ENCODE measurements around the gene MAP7D1. TPM values are rescaled to one million over a fixed set of nuclear protein-coding genes. Genes with fewer than 3 reads are reported as not detected.
A peak's percentile ranks its signal among the peaks of the same experiment; 100 is the strongest.

The MAP7D1 gene
- total RNA-seq: 142 TPM

DNA sequence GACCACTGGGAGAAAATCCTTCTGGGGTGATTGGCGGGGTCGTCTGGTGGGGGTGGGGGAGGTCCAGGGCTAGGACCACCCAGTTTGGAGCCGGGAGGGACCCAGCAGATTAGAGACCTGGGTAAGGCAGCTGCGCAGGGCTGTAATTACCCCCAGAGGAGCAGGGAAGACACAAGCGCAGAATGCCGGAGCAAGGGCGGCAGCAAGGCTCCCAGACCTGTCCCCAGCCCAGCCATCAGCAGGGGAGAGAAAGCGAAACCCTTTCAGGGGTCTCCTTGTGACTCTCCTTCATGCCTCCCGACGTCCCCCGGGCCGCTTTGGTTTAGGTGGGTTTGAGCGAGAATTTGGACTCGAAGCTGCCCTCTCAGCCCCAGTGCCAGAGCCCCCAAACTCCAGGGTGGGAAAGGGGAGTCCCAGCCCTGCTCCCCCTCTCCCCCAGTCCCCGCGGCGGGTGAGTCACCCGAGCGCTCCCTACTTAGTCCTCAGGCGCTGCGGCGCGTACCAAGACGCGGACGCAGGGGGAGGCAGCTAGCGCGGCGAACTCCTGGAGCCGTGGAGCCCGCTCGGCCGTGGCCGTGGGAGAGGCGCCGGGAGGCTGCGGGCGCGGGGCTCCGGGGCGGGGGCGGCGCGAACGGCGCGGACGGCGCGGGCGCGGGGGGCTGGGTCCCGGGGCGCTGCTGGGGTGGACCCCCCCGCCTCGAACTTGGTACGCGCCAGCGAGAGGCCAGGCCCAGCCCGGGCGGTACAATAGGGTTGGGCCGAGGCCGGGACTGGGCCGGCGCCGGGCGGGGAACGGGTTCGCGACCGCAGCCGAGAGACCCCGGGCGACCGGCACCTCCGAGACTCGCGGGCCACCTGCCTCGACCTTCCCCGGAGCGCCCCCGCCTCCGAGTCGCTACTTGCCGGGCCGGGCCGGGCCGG is at the start of gene MAP7D1:
Gene MAP7D1 (plus strand): TSS at position 753 of the 921 bp plus-strand sequence. CDS start 258 bp downstream, outside the sequence.
- peaks cover 75% of the 10 kb centered on the region for H3K4me1 ChIP-seq (ENCODE audit: insufficient read depth, low read length)
- no peaks in the 10 kb centered on the region for H3K27me3 ChIP-seq (ENCODE audit: insufficient read depth, low read length)
- H3K4me3 ChIP-seq (ENCODE audit: low read length): peak within 1 kb of the TSS; percentile 82
- no peaks in the 10 kb centered on the region for H3K9me3 ChIP-seq (ENCODE audit: low read depth, low read length)

DNA sequence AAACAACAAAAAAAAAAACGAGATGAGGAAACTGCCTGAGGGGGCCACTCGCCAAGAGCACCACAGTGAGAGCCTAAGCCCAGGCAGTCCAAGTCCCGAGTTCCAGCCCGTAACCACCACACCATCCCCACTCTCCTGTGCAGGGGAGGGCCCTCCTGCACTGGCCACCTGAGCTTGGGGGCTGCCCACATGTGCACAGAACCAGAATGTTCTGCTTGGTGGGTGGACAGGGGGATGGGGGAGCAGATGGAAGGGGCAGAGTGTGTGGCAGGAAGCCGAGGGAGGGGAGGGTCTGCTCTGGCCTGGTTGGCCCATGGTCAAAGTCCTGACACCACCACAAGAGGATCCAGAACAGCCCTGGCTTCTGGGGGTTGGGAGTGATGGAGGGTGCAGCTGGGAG is 49.7 kb upstream of the MAP7D1 start:
- Histone ChIP-seq H3K4me3 (ENCODE audit: low read length) (no peak overlapping the region), H3K27me3 (ENCODE audit: insufficient read depth, low read length) (no peaks in the 10 kb centered on the region), H3K4me1 (ENCODE audit: insufficient read depth, low read length) (peaks cover 14% of the 10 kb centered on the region), H3K9me3 (ENCODE audit: low read depth, low read length) (no peaks in the 10 kb centered on the region)

- no peaks in the 10 kb centered on the region for H3K9me3 ChIP-seq (ENCODE audit: low read depth, low read length)
Observed at GRCh38 chr1:36107394-36107793, 48.6 kb upstream of the MAP7D1 start.

GRCh38 chr1:36108314-36108713 is 47.6 kb upstream of the MAP7D1 start:
- no peaks in the 10 kb centered on the region for H3K27me3 ChIP-seq (ENCODE audit: insufficient read depth, low read length)
- no peak overlapping the region for H3K4me3 ChIP-seq (ENCODE audit: low read length)
- H3K9me3 ChIP-seq (ENCODE audit: low read depth, low read length): no peaks in the 10 kb centered on the region
- peaks cover 14% of the 10 kb centered on the region for H3K4me1 ChIP-seq (ENCODE audit: insufficient read depth, low read length)

More at GRCh38 chr1:36107394-36107793, 48.6 kb upstream of the MAP7D1 start:
- no peaks in the 10 kb centered on the region for H3K27me3 ChIP-seq (ENCODE audit: insufficient read depth, low read length)
- no peak overlapping the region for H3K4me3 ChIP-seq (ENCODE audit: low read length)
- peaks cover 14% of the 10 kb centered on the region for H3K4me1 ChIP-seq (ENCODE audit: insufficient read depth, low read length)

- H3K4me1 ChIP-seq (ENCODE audit: insufficient read depth, low read length): peaks cover 14% of the 10 kb centered on the region
- no peaks in the 10 kb centered on the region for H3K27me3 ChIP-seq (ENCODE audit: insufficient read depth, low read length)
- no peaks in the 10 kb centered on the region for H3K9me3 ChIP-seq (ENCODE audit: low read depth, low read length)
- H3K4me3 ChIP-seq (ENCODE audit: low read length): no peak overlapping the region
Observed at GRCh38 chr1:36109041-36109679, 46.8 kb upstream of the MAP7D1 start.

GRCh38 chr1:36111151-36111550 is 44.8 kb upstream of the MAP7D1 start:
- Histone ChIP-seq H3K4me1 (ENCODE audit: insufficient read depth, low read length) (peaks cover 23% of the 10 kb centered on the region), H3K9me3 (ENCODE audit: low read depth, low read length) (no peaks in the 10 kb centered on the region), H3K27me3 (ENCODE audit: insufficient read depth, low read length) (no peaks in the 10 kb centered on the region), H3K4me3 (ENCODE audit: low read length) (no peak overlapping the region)

DNA sequence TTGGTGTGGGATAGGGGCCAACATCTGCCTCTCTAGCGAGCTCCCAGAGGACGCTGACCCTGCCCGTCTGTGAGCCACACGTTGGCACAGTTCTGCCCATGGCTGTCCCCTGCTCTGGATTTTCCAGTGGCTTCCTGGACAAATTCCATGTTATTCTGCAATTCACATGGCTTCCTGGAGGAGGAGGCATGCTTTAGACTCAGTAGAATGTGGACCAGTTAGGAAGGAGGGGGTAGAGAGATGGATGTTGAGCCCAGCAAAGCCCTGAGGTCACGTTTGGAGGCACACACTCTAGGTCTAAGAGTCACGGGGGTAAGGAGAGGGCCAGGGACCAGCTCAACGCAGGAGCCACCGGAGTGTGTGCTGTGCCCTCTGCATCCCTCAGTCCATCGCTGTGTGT is 43.1 kb upstream of the MAP7D1 start:
- Histone ChIP-seq H3K4me3 (ENCODE audit: low read length) (no peak overlapping the region), H3K4me1 (ENCODE audit: insufficient read depth, low read length) (peaks cover 30% of the 10 kb centered on the region), H3K9me3 (ENCODE audit: low read depth, low read length) (no peaks in the 10 kb centered on the region), H3K27me3 (ENCODE audit: insufficient read depth, low read length) (no peaks in the 10 kb centered on the region)

DNA sequence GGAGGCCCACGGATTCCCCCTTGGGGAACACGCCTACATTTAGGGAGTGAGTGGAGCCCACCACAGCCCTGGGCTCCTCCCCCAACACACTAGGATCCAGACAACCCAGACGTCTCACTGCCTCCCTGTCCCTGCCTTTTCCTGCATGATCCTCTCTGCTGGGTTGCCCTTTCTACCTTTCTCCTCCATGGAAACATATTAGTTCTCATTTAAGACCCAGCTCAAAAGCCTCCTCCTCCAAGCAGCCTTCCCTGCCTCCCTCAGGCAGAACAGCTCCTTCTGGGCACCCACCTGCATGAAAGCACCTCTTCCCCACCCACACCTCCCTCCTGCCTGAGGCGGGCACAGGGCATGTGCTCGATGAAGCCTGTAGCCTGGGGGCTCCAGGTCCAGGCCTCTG is 41.6 kb upstream of the MAP7D1 start:
- Histone ChIP-seq H3K27me3 (ENCODE audit: insufficient read depth, low read length) (no peaks in the 10 kb centered on the region), H3K9me3 (ENCODE audit: low read depth, low read length) (no peaks in the 10 kb centered on the region), H3K4me3 (ENCODE audit: low read length) (no peak overlapping the region), H3K4me1 (ENCODE audit: insufficient read depth, low read length) (peaks cover 27% of the 10 kb centered on the region)

DNA sequence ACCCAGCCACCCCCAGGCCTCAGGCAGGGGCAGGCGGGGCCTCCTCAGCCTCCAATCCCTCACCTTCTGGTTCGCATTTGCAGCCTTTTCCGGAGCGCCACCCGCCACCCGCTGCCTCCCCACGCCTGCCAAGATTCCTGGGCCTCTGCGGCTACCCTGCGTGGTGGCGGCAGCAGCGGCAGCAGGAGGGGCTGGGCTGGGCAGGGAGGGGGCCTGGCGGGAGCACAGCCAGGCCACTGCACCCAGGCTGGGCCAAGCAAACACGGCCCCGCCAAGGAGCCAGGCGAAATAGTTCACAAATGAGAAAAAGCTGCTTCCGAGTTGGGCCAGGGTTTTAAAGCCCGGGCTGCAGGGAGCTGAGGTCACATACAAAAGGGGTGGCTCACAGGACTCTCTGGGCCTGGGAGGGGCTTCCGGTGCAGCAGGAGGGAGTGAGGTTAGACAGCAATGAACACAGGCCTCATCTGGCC is 40.7 kb upstream of the MAP7D1 start:
- Histone ChIP-seq H3K4me3 (ENCODE audit: low read length) (no peak overlapping the region), H3K9me3 (ENCODE audit: low read depth, low read length) (no peaks in the 10 kb centered on the region), H3K4me1 (ENCODE audit: insufficient read depth, low read length) (peaks cover 32% of the 10 kb centered on the region), H3K27me3 (ENCODE audit: insufficient read depth, low read length) (no peaks in the 10 kb centered on the region)

DNA sequence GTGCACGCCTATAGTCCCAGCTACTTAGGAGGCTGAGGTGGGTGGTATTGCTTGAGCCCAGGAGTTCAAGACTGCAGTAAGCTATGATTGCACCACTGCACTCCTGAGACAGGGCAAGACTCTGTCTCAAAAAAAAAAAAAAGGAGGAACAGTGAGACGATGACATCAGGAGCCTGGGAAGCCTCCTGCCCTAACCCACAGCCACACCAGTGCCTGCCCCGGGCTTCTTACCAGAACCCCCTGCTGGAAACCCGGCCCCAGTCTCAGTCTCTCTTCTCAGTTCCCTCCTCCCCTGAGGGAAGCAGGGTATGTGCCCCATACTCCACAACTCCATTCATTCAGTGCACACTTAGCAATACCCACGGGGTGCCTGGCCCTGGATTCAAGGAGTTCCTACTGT is 40.0 kb upstream of the MAP7D1 start:
- H3K27me3 ChIP-seq (ENCODE audit: insufficient read depth, low read length): no peaks in the 10 kb centered on the region
- H3K4me3 ChIP-seq (ENCODE audit: low read length): no peak overlapping the region
- H3K9me3 ChIP-seq (ENCODE audit: low read depth, low read length): no peaks in the 10 kb centered on the region
- peaks cover 35% of the 10 kb centered on the region for H3K4me1 ChIP-seq (ENCODE audit: insufficient read depth, low read length)

GRCh38 chr1:36116901-36117300 is 39.1 kb upstream of the MAP7D1 start:
- no peak overlapping the region for H3K4me3 ChIP-seq (ENCODE audit: low read length)
- H3K9me3 ChIP-seq (ENCODE audit: low read depth, low read length): no peaks in the 10 kb centered on the region
- no peaks in the 10 kb centered on the region for H3K27me3 ChIP-seq (ENCODE audit: insufficient read depth, low read length)
- peaks cover 39% of the 10 kb centered on the region for H3K4me1 ChIP-seq (ENCODE audit: insufficient read depth, low read length)

GRCh38 chr1:36118447-36119204 is 37.3 kb upstream of the MAP7D1 start:
- Histone ChIP-seq H3K9me3 (ENCODE audit: low read depth, low read length) (no peaks in the 10 kb centered on the region), H3K4me1 (ENCODE audit: insufficient read depth, low read length) (peaks cover 56% of the 10 kb centered on the region), H3K4me3 (ENCODE audit: low read length) (no peak overlapping the region), H3K27me3 (ENCODE audit: insufficient read depth, low read length) (no peaks in the 10 kb centered on the region)

DNA sequence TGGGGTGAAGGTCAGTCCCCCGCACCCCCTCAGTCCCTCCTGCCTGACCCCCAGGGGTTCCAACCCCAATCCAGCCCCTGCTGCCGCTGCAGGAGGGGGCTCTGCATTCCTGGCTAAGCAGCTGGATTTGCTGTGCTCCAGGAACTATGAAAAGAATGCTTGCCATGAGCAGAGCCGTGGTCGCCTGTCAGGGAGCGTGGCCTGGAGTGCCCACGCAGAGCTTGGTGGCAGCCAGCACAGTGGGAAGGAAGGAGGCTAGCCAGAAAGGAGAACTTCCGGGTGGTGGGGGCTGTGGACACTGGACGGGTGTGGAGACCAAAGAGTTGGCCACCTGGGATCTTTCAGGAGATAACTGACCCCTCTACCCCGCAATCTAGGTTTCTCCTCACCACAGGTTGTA is 36.5 kb upstream of the MAP7D1 start:
- peaks cover 65% of the 10 kb centered on the region for H3K4me1 ChIP-seq (ENCODE audit: insufficient read depth, low read length)
- no peaks in the 10 kb centered on the region for H3K27me3 ChIP-seq (ENCODE audit: insufficient read depth, low read length)
- H3K9me3 ChIP-seq (ENCODE audit: low read depth, low read length): no peaks in the 10 kb centered on the region
- H3K4me3 ChIP-seq (ENCODE audit: low read length): no peak overlapping the region

- Histone ChIP-seq H3K4me1 (ENCODE audit: insufficient read depth, low read length) (peaks cover 58% of the 10 kb centered on the region), H3K4me3 (ENCODE audit: low read length) (no peak overlapping the region), H3K27me3 (ENCODE audit: insufficient read depth, low read length) (peaks cover 3% of the 10 kb centered on the region), H3K9me3 (ENCODE audit: low read depth, low read length) (no peaks in the 10 kb centered on the region)
Observed at GRCh38 chr1:36122062-36123030, 33.6 kb upstream of the MAP7D1 start.
